ENCODE measurements around the gene NEXN. TPM values are rescaled to one million over a fixed set of nuclear protein-coding genes. Genes with fewer than 3 reads are reported as not detected.

The NEXN gene
- total RNA-seq, 1 experiment from 2014 or later = 0.15 TPM

DNA sequence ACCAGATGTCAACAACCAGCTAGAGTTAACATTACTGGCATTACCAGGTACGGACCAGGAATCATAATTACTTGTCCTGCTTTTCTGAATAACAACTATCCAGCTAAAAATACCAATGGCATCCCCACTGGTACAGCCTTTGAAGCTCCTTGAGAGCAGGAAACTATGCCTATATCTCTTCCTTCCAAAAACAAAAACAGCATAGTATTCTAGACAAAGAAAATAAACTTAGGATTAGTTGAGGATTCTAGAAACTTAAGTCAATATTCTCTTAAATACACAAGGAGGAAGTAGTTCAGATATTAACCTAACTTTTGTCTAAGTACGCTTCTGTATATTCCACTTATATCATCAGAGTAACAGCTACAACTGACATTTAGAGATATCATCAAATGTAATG lies 87.5 kb downstream of the NEXN start:
- Histone ChIP-seq H3K9ac (ENCODE audit: low read length) (0 out of 2 replicates have a peak overlapping the region, but pooled peaks have one; percentile 9), H3K9me2 (ENCODE audit: insufficient read depth) (no peaks in the 10 kb centered on the region), H3K9me3 (ENCODE audit: control insufficient read depth in 1 of 2, insufficient read depth in 1 of 2, low read depth in 1 of 2, low read length in 2 of 2) (no peaks in the 10 kb centered on the region), H3K4me3 (replicated peaks in 1 of 2; ENCODE audit: low read depth in 1 of 2, low read length in 2 of 2) (no peak overlapping the region), H3K27me3 (ENCODE audit: insufficient read depth, low read length) (no peaks in the 10 kb centered on the region), H4K20me1 (ENCODE audit: insufficient read depth) (peaks cover 43% of the 10 kb centered on the region; the same call in 1 of the 2 replicates), H2AFZ (ENCODE audit: low read depth, low read length, poor library complexity, severe bottlenecking) (no peak overlapping the region), H3K79me2 (ENCODE audit: insufficient read depth, low read length) (peaks cover 100% of the 10 kb centered on the region), H3K36me3 (ENCODE audit: control insufficient read depth in 1 of 2, insufficient read depth in 2 of 2, low read length in 2 of 2) (peaks cover 10 to 31% of the 10 kb centered on the region in 2 experiments), H3K4me2 (ENCODE audit: low read length) (no peak overlapping the region), H3K27ac (ENCODE audit: low read depth, low read length) (no peak overlapping the region), H3K4me1 (ENCODE audit: control insufficient read depth in 1 of 2, insufficient read depth in 2 of 2, low read length in 2 of 2) (peaks cover 12 to 20% of the 10 kb centered on the region in 2 experiments)
- no peak for ATAC-seq
- TF ChIP-seq POLR2AphosphoS5 (IDR thresholded peaks at IDR 0.05; ENCODE audit: low read depth, low read length) (0 out of 2 replicates have a peak, but pooled peaks have one; percentile 7), JUND (IDR thresholded peaks at IDR 0.05) (no peak)
- RAD21 ChIA-PET (ENCODE audit: low non-redundant PET in 1 of 2, low total read pairs in 2 of 2, uncharacterized antibody in 2 of 2, unreplicated experiment in 2 of 2) = interaction anchor here in 1 of 2 experiments (0.6 kb wide), 1 partner anchor 828 kb away, joined by 3 read pairs; no protein-coding TSS in a partner anchor
- CTCF ChIA-PET = no interaction called here
- POLR2A ChIA-PET = interaction anchor here (0.7 to 1.7 kb wide), 4 partner anchors 11 to 343 kb away, joined by 3 to 15 read pairs (median 3); partner anchors contain the start of gene DNAJB4
- BruUV-seq (replicated peaks) = TSS peak; percentile 1
- no peak for DNase-seq (ENCODE audit: low read depth, low spot score)
- intact Hi-C loops (cut with micrococcal nuclease) = loop anchor here (5.0 kb wide), 1 partner anchor 289 kb away; no protein-coding TSS in a partner anchor

- peak overlapping the region; percentile 83; the same call in 1 of the 2 replicates for H3K4me2 ChIP-seq (ENCODE audit: low read length)
- H3K4me1 ChIP-seq (ENCODE audit: control insufficient read depth in 1 of 2, insufficient read depth in 2 of 2, low read length in 2 of 2) = peaks cover 12 to 20% of the 10 kb centered on the region in 2 experiments
- peaks cover 100% of the 10 kb centered on the region for H3K79me2 ChIP-seq (ENCODE audit: insufficient read depth, low read length)
- CTCF ChIA-PET = no interaction called here
- no TSS peak for BruUV-seq (replicated peaks)
- POLR2A ChIA-PET = interaction anchor here (1.3 to 6.1 kb wide), 3 partner anchors 25 to 29 kb away, joined by 3 to 129 read pairs (median 15); partner anchors contain the start of gene DNAJB4
- H4K20me1 ChIP-seq (ENCODE audit: insufficient read depth) = peaks cover 37% of the 10 kb centered on the region; the same call in 1 of the 2 replicates
- no peaks in the 10 kb centered on the region for H3K9me2 ChIP-seq (ENCODE audit: insufficient read depth)
- ATAC-seq (no peak), DNase-seq (ENCODE audit: low read depth, low spot score) (no peak)
- H3K9ac ChIP-seq (ENCODE audit: low read length) = no peak overlapping the region
- no peak overlapping the region for H2AFZ ChIP-seq (ENCODE audit: low read depth, low read length, poor library complexity, severe bottlenecking)
- intact Hi-C loops (cut with micrococcal nuclease) = loop anchor here (5.0 kb wide), 1 partner anchor 289 kb away; no protein-coding TSS in a partner anchor
- H3K4me3 ChIP-seq (replicated peaks in 1 of 2; ENCODE audit: low read depth in 1 of 2, low read length in 2 of 2) = peak overlapping the region in 1 of 2 experiments; percentile 99; a peak in 1 of 4 replicates
- no peak overlapping the region for H3K27ac ChIP-seq (ENCODE audit: low read depth, low read length)
- no peaks in the 10 kb centered on the region for H3K27me3 ChIP-seq (ENCODE audit: insufficient read depth, low read length)
- TF ChIP-seq, protein P1, sequence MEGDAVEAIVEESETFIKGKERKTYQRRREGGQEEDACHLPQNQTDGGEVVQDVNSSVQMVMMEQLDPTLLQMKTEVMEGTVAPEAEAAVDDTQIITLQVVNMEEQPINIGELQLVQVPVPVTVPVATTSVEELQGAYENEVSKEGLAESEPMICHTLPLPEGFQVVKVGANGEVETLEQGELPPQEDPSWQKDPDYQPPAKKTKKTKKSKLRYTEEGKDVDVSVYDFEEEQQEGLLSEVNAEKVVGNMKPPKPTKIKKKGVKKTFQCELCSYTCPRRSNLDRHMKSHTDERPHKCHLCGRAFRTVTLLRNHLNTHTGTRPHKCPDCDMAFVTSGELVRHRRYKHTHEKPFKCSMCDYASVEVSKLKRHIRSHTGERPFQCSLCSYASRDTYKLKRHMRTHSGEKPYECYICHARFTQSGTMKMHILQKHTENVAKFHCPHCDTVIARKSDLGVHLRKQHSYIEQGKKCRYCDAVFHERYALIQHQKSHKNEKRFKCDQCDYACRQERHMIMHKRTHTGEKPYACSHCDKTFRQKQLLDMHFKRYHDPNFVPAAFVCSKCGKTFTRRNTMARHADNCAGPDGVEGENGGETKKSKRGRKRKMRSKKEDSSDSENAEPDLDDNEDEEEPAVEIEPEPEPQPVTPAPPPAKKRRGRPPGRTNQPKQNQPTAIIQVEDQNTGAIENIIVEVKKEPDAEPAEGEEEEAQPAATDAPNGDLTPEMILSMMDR (IDR thresholded peaks at IDR 0.05 in 2 of 3, conservative IDR thresholded peaks at IDR 0.05 in 1 of 3; ENCODE audit: borderline replicate concordance in 1 of 3, insufficient read depth in 1 of 3, low read depth in 2 of 3, low read length in 2 of 3) = no peak
- TF ChIP-seq YY1 (IDR thresholded peaks at IDR 0.05; ENCODE audit: extremely low read depth, insufficient replicate concordance, low read depth, low read length) (no peak), ZNF274 (IDR thresholded peaks at IDR 0.05; ENCODE audit: low read depth, low read length) (no peak), SIN3A (IDR thresholded peaks at IDR 0.05; ENCODE audit: low read depth) (0 out of 2 replicates have a peak, but pooled peaks have one; percentile 10), CEBPB (IDR thresholded peaks at IDR 0.05; ENCODE audit: low read depth) (no peak), EZH2phosphoT487 (IDR thresholded peaks at IDR 0.05; ENCODE audit: borderline replicate concordance) (no peak), POLR2AphosphoS5 (IDR thresholded peaks at IDR 0.05; ENCODE audit: low read depth, low read length) (0 out of 2 replicates have a peak, but pooled peaks have one; percentile 5)
- no peaks in the 10 kb centered on the region for H3K9me3 ChIP-seq (ENCODE audit: control insufficient read depth in 1 of 2, insufficient read depth in 1 of 2, low read depth in 1 of 2, low read length in 2 of 2)
- RAD21 ChIA-PET (ENCODE audit: low non-redundant PET in 1 of 2, low total read pairs in 2 of 2, uncharacterized antibody in 2 of 2, unreplicated experiment in 2 of 2) = no interaction called here
- peaks cover 8 to 31% of the 10 kb centered on the region in 2 experiments for H3K36me3 ChIP-seq (ENCODE audit: control insufficient read depth in 1 of 2, insufficient read depth in 2 of 2, low read length in 2 of 2)
These were observed 88.1 kb downstream of the NEXN start for GRCh38 chr1:77976433-77977076.
